HCT116 (cell line): ENCODE results near the gene FOXP1. TPM values are rescaled to one million over a fixed set of nuclear protein-coding genes. Genes with fewer than 3 reads are reported as not detected.

Experiments used
- ATAC-seq: fragments of 200-7000 bp; cut with Tn5 transposase; 2 replicates; pipeline ENCODE4 v1.9.1; 2020; ENCODE audit warnings: mild to moderate bottlenecking, moderate library complexity
- BruUV-seq: library from RNA; stranded (reverse); fragments of 400-500 nt; replicated peaks from 2 replicates; lab custom pipeline; 2021; lab: Mats Ljungman, UMichigan
- CTCF ChIA-PET: fragments of 300-600 bp; sonication (Branson Sonifier 250); formaldehyde crosslinking; loops from one replicate; lab custom pipeline; 2021; ENCODE audit warnings: antibody characterized with exemption; lab: Charles Lee
- POLR2A ChIA-PET: fragments of 300-600, 350-600 bp; sonication (Branson Sonifier 250); formaldehyde crosslinking; loops from one replicate; lab custom pipeline; 2021; ENCODE audit warnings: antibody characterized with exemption; lab: Charles Lee
- RAD21 ChIA-PET, 2 experiments: fragments of 300-600 bp; sonication (Branson Sonifier 250); formaldehyde crosslinking; loops; one replicate each; lab custom pipeline; 2023; ENCODE audit warnings: low total read pairs in 2 of 2; ENCODE audit not compliant: uncharacterized antibody in 2 of 2, unreplicated experiment in 2 of 2, low non-redundant PET in 1 of 2; lab: Charles Lee
- DNase-seq: peaks from one replicate; pipeline ENCODE4 v3.0.0-alpha.2; 2010; ENCODE audit warnings: low read depth, low spot score
- H2AFZ ChIP-seq: fragments of 200-600 bp; shearing (Covaris generic), sonication (generic); 2 replicates; pipeline ENCODE4 v1.6.1; 2017; ENCODE audit warnings: low read depth, mixed run types, mixed read lengths, antibody characterized with exemption, low read length; ENCODE audit not compliant: poor library complexity, severe bottlenecking
- H3K27ac ChIP-seq: 2 replicates; pipeline ENCODE4 v1.5.1; 2012; ENCODE audit warnings: low read depth, low read length
- H3K27me3 ChIP-seq: fragments of 200-600 bp; sonication (generic); 2 replicates; pipeline ENCODE4 v1.6.1; 2016; ENCODE audit warnings: mixed run types, low read length, mixed read lengths; ENCODE audit not compliant: insufficient read depth
- H3K36me3 ChIP-seq, 2 experiments: fragments of 200-500 bp in 1 of 2; fragments of 200-600 bp in 1 of 2; sonication (Bioruptor generic) in 1 of 2; sonication (generic) in 1 of 2; 2 replicates each; pipeline versions ENCODE4 v1.5.1 to v1.6.1; 2014 to 2016; ENCODE audit warnings: low read length in 2 of 2, inconsistent platforms in 1 of 2, mixed read lengths in 1 of 2, mixed run types in 1 of 2; ENCODE audit not compliant: insufficient read depth in 2 of 2, control insufficient read depth in 1 of 2
- H3K4me1 ChIP-seq, 2 experiments: fragments of 200-600 bp in 1 of 2; sonication (generic) in 1 of 2; 2 replicates each; pipeline versions ENCODE4 v1.5.1 to v1.6.1; 2012 to 2017; ENCODE audit warnings: low read length in 2 of 2, inconsistent platforms in 1 of 2, mild to moderate bottlenecking in 1 of 2, mixed read lengths in 1 of 2, mixed run types in 1 of 2, moderate library complexity in 1 of 2; ENCODE audit not compliant: insufficient read depth in 2 of 2, control insufficient read depth in 1 of 2
- H3K4me2 ChIP-seq: fragments of 200-600 bp; sonication (generic); 2 replicates; pipeline ENCODE4 v1.6.1; 2017; ENCODE audit warnings: mixed run types, low read length, mixed read lengths
- H3K4me3 ChIP-seq, 2 experiments: fragments of 200-600 bp in 1 of 2; sonication (generic) in 1 of 2; replicated peaks in 1 of 2; 2 replicates each; pipeline ENCODE4 v1.5.1; 2011 to 2016; ENCODE audit warnings: low read length in 2 of 2, control low read depth in 1 of 2, low read depth in 1 of 2, mild to moderate bottlenecking in 1 of 2, mixed read lengths in 1 of 2, mixed run types in 1 of 2
- H3K79me2 ChIP-seq: fragments of 200-600 bp; sonication (generic); 2 replicates; pipeline ENCODE4 v1.6.1; 2017; ENCODE audit warnings: mild to moderate bottlenecking, mixed run types, low read length, moderate library complexity, mixed read lengths; ENCODE audit not compliant: insufficient read depth
- H3K9ac ChIP-seq: fragments of 200-600 bp; sonication (generic); 2 replicates; pipeline ENCODE4 v1.6.1; 2016; ENCODE audit warnings: low read length, mixed read lengths
- H3K9me2 ChIP-seq: fragments of 200-600 bp; sonication (generic), shearing (Covaris generic); 2 replicates; pipeline ENCODE4 v1.6.1; 2017; ENCODE audit warnings: mixed run types, mild to moderate bottlenecking, moderate library complexity; ENCODE audit not compliant: insufficient read depth
- H3K9me3 ChIP-seq, 2 experiments: fragments of 200-500 bp in 1 of 2; fragments of 200-600 bp in 1 of 2; sonication (Bioruptor generic) in 1 of 2; sonication (generic) in 1 of 2; 2 replicates each; pipeline ENCODE4 v1.6.1; 2014 to 2017; ENCODE audit warnings: low read length in 2 of 2, mixed read lengths in 2 of 2, inconsistent platforms in 1 of 2, low read depth in 1 of 2, mild to moderate bottlenecking in 1 of 2, mixed run types in 1 of 2, moderate library complexity in 1 of 2; ENCODE audit not compliant: control insufficient read depth in 1 of 2, insufficient read depth in 1 of 2
- H4K20me1 ChIP-seq: fragments of 200-600 bp; sonication (generic), shearing (Covaris generic); 2 replicates; pipeline ENCODE4 v1.6.1; 2017; ENCODE audit warnings: mixed run types, mild to moderate bottlenecking, moderate library complexity; ENCODE audit not compliant: insufficient read depth
- CBX3 ChIP-seq: IDR thresholded peaks from 2 replicates; pipeline ENCODE4 v1.6.1; 2012; ENCODE audit warnings: low read depth
- CEBPB ChIP-seq: IDR thresholded peaks from 2 replicates; pipeline ENCODE4 v1.6.1; 2012; ENCODE audit warnings: low read depth
- EGR1 ChIP-seq: IDR thresholded peaks from 2 replicates; pipeline ENCODE4 v1.6.1; 2012; ENCODE audit warnings: low read depth
- ELF1 ChIP-seq: IDR thresholded peaks from 2 replicates; pipeline ENCODE4 v1.6.1; 2012; ENCODE audit warnings: low read depth, borderline replicate concordance
- FOSL1 ChIP-seq: IDR thresholded peaks from 2 replicates; pipeline ENCODE4 v1.6.1; 2012; ENCODE audit warnings: low read depth
- JUND ChIP-seq: IDR thresholded peaks from 2 replicates; pipeline ENCODE4 v1.6.1; 2012
- POLR2A ChIP-seq: IDR thresholded peaks from 2 replicates; pipeline ENCODE4 v1.7.0; 2011; ENCODE audit warnings: borderline replicate concordance; ENCODE audit not compliant: insufficient read depth, insufficient read length; ENCODE audit errors: extremely low read depth
- POLR2AphosphoS5 ChIP-seq: IDR thresholded peaks from 2 replicates; pipeline ENCODE4 v1.6.1; 2011; ENCODE audit warnings: mild to moderate bottlenecking, low read depth, low read length, moderate library complexity
- RAD21 ChIP-seq: IDR thresholded peaks from 2 replicates; pipeline ENCODE4 v1.6.1; 2012; ENCODE audit warnings: low read depth, mild to moderate bottlenecking
- SIN3A ChIP-seq: IDR thresholded peaks from 2 replicates; pipeline ENCODE4 v1.6.1; 2012; ENCODE audit warnings: low read depth
- SP1 ChIP-seq: IDR thresholded peaks from 2 replicates; pipeline ENCODE4 v1.6.1; 2012; ENCODE audit warnings: low read depth
- SRF ChIP-seq: IDR thresholded peaks from 2 replicates; pipeline ENCODE4 v1.6.1; 2012; ENCODE audit warnings: low read depth
- intact Hi-C: fragments of 100-400 bp; cut with micrococcal nuclease; formaldehyde crosslinking; loops from 2 replicates; pipeline ENCODE4 v1.10.0; 2022
- total RNA-seq: library from RNA; stranded (reverse); gene quantifications from one replicate; pipeline ENCODE4 v1.2.1, GENCODE V29; 2021; ENCODE audit not compliant: unreplicated experiment
- TF ChIP-seq, protein P1 (sequence below): IDR thresholded peaks from 2 replicates; pipeline ENCODE4 v1.6.1; 2011; ENCODE audit warnings: mild to moderate bottlenecking, low read length, moderate library complexity; ENCODE audit not compliant: insufficient replicate concordance; ENCODE audit errors: extremely low read depth
- TF ChIP-seq, protein P2 (sequence below): IDR thresholded peaks from 2 replicates; pipeline ENCODE4 v1.6.1; 2012
- TF ChIP-seq, protein P3 (sequence below): IDR thresholded peaks from 2 replicates; pipeline ENCODE4 v1.6.1; 2012
- TF ChIP-seq, protein P4 (sequence below), 3 experiments: fragments of 200-600 bp in 1 of 3; sonication (generic) in 1 of 3; IDR thresholded peaks in 2 of 3; conservative IDR thresholded peaks in 1 of 3; 2 replicates each; pipeline ENCODE4 v1.5.1; 2012 to 2017; ENCODE audit warnings: low read depth in 2 of 3, low read length in 2 of 3, antibody characterized with exemption in 1 of 3, borderline replicate concordance in 1 of 3, control low read depth in 1 of 3, mild to moderate bottlenecking in 1 of 3, mixed read lengths in 1 of 3, mixed run types in 1 of 3, moderate library complexity in 1 of 3; ENCODE audit not compliant: insufficient read depth in 1 of 3
- TF ChIP-seq, protein P5 (sequence below): IDR thresholded peaks from 2 replicates; pipeline ENCODE4 v1.6.1; 2012; ENCODE audit warnings: low read depth

The FOXP1 gene
- total RNA-seq, 1 experiment from 2014 or later: 11.4 TPM

DNA sequence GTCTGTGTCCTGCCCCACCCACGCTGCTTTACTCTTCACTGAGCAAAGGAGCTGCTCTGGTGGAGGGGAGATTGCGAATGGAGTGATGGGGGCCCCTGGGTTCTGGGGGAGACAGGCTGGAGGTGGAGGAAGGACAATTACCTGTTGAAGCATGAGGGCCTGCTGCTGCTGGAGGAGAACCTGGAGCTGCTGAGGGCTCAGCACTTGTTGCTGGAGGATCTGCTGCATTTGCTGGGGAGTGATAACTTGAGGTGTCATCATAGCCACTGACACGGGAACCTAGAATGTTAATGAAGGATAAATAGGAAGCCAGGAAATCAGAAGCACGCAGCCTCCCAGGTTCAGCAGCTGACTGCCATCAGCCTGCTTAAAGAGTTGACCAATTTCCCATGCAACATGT, 530.0 kb downstream of the FOXP1 start (continued):
- TF ChIP-seq POLR2A: no peak
- TF ChIP-seq JUND: no peak
- TF ChIP-seq RAD21: no peak
- no peak for TF ChIP-seq CEBPB
- TF ChIP-seq, protein P1, sequence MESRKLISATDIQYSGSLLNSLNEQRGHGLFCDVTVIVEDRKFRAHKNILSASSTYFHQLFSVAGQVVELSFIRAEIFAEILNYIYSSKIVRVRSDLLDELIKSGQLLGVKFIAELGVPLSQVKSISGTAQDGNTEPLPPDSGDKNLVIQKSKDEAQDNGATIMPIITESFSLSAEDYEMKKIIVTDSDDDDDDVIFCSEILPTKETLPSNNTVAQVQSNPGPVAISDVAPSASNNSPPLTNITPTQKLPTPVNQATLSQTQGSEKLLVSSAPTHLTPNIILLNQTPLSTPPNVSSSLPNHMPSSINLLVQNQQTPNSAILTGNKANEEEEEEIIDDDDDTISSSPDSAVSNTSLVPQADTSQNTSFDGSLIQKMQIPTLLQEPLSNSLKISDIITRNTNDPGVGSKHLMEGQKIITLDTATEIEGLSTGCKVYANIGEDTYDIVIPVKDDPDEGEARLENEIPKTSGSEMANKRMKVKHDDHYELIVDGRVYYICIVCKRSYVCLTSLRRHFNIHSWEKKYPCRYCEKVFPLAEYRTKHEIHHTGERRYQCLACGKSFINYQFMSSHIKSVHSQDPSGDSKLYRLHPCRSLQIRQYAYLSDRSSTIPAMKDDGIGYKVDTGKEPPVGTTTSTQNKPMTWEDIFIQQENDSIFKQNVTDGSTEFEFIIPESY: no peak
- no peak for TF ChIP-seq SRF
- TF ChIP-seq SP1: no peak
- no peak for TF ChIP-seq SIN3A
- TF ChIP-seq ELF1: no peak
- TF ChIP-seq, protein P2, sequence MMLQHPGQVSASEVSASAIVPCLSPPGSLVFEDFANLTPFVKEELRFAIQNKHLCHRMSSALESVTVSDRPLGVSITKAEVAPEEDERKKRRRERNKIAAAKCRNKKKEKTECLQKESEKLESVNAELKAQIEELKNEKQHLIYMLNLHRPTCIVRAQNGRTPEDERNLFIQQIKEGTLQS: no peak
- TF ChIP-seq CBX3: no peak
- TF ChIP-seq, protein P3, sequence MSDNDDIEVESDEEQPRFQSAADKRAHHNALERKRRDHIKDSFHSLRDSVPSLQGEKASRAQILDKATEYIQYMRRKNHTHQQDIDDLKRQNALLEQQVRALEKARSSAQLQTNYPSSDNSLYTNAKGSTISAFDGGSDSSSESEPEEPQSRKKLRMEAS: no peak
- TF ChIP-seq FOSL1: no peak
- no peak for TF ChIP-seq EGR1
- TF ChIP-seq, all 23 proteins: peak for 0

DNA sequence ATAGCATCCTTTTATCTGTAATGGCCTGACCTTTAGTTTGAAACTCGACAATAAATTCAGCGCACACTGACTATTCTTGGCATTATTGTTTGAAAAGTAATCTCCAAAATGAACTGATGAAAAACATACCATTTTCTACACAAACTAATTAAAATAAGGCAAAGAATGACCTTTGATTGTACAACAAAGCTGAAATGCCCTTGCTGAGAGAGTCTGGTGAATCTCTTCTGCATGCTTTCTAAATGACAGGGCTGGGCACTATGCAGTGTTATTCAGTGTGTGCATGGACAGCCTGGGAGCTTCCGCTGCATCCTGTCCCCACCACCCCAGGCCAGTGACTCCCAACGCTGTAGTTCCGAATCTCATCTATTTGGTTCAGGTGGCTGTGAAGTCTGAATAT, 530.8 kb downstream of the FOXP1 start:
- RAD21 ChIA-PET: no interaction called here
- H3K9me3 ChIP-seq: no peaks in the 10 kb centered on the region
- H3K9ac ChIP-seq: no peak overlapping the region
- BruUV-seq: no TSS peak
- ATAC-seq (no peak), DNase-seq (no peak)
- intact Hi-C loops: no loop called here
- H3K9me2 ChIP-seq: no peaks in the 10 kb centered on the region
- H3K4me3 ChIP-seq: no peak overlapping the region
- H4K20me1 ChIP-seq: no peaks in the 10 kb centered on the region
- H3K27me3 ChIP-seq: no peaks in the 10 kb centered on the region
- no peak overlapping the region for H3K4me2 ChIP-seq
- POLR2A ChIA-PET: no interaction called here
- no peaks in the 10 kb centered on the region for H3K4me1 ChIP-seq
- H3K27ac ChIP-seq: no peak overlapping the region
- CTCF ChIA-PET: no interaction called here
- H3K36me3 ChIP-seq: no peaks in the 10 kb centered on the region
- no peaks in the 10 kb centered on the region for H3K79me2 ChIP-seq
- no peak overlapping the region for H2AFZ ChIP-seq
- TF ChIP-seq, protein P3: no peak
- TF ChIP-seq, protein P4, sequence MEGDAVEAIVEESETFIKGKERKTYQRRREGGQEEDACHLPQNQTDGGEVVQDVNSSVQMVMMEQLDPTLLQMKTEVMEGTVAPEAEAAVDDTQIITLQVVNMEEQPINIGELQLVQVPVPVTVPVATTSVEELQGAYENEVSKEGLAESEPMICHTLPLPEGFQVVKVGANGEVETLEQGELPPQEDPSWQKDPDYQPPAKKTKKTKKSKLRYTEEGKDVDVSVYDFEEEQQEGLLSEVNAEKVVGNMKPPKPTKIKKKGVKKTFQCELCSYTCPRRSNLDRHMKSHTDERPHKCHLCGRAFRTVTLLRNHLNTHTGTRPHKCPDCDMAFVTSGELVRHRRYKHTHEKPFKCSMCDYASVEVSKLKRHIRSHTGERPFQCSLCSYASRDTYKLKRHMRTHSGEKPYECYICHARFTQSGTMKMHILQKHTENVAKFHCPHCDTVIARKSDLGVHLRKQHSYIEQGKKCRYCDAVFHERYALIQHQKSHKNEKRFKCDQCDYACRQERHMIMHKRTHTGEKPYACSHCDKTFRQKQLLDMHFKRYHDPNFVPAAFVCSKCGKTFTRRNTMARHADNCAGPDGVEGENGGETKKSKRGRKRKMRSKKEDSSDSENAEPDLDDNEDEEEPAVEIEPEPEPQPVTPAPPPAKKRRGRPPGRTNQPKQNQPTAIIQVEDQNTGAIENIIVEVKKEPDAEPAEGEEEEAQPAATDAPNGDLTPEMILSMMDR (IDR thresholded peaks at IDR 0.05 in 2 of 3, conservative IDR thresholded peaks at IDR 0.05 in 1 of 3; ENCODE audit: borderline replicate concordance in 1 of 3, insufficient read depth in 1 of 3, low read depth in 2 of 3, low read length in 2 of 3): no peak
- TF ChIP-seq, protein P5, sequence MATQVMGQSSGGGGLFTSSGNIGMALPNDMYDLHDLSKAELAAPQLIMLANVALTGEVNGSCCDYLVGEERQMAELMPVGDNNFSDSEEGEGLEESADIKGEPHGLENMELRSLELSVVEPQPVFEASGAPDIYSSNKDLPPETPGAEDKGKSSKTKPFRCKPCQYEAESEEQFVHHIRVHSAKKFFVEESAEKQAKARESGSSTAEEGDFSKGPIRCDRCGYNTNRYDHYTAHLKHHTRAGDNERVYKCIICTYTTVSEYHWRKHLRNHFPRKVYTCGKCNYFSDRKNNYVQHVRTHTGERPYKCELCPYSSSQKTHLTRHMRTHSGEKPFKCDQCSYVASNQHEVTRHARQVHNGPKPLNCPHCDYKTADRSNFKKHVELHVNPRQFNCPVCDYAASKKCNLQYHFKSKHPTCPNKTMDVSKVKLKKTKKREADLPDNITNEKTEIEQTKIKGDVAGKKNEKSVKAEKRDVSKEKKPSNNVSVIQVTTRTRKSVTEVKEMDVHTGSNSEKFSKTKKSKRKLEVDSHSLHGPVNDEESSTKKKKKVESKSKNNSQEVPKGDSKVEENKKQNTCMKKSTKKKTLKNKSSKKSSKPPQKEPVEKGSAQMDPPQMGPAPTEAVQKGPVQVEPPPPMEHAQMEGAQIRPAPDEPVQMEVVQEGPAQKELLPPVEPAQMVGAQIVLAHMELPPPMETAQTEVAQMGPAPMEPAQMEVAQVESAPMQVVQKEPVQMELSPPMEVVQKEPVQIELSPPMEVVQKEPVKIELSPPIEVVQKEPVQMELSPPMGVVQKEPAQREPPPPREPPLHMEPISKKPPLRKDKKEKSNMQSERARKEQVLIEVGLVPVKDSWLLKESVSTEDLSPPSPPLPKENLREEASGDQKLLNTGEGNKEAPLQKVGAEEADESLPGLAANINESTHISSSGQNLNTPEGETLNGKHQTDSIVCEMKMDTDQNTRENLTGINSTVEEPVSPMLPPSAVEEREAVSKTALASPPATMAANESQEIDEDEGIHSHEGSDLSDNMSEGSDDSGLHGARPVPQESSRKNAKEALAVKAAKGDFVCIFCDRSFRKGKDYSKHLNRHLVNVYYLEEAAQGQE: no peak
- TF ChIP-seq SIN3A: no peak
- no peak for TF ChIP-seq CEBPB
- TF ChIP-seq POLR2AphosphoS5: no peak
